ENCODE measurements around the gene POLR1E. TPM values are rescaled to one million over a fixed set of nuclear protein-coding genes. Genes with fewer than 3 reads are reported as not detected.

POLR1E gene
- polyA plus RNA-seq, 1 experiment: 21.6 TPM

DNA sequence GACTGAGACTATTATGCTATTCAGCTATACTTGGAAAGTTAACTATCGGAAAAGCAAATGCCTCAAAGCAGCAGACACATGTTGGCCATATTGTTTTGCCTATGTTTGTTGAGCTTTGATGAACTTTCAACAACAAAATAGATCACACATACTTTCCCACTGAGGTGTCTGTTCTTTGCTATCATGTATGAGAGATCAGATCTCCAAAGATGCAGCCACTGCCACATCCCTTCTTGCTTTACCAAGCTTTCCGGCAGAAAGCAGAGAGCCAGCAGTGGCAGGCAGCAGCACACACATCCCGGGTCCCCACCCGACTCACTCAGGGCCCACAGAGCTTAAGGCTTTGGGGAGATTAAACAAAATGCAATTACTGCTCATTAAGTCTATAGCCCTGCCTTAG, 39.3 kb upstream of the POLR1E start:
- POLR2A ChIA-PET: no interaction called here
- CTCF ChIA-PET: interaction anchor here (0.5 kb wide), 1 partner anchor 585 kb away, joined by 3 read pairs; no protein-coding TSS in a partner anchor
- no peak for DNase-seq (ENCODE audit: low read depth)

GRCh38 chr9:37447111-37447510, 38.6 kb upstream of the POLR1E start:
- ChIA-PET POLR2A (no interaction called here), CTCF (interaction anchor here (0.5 kb wide), 1 partner anchor 585 kb away, joined by 3 read pairs; no protein-coding TSS in a partner anchor)
- no peaks in the 10 kb centered on the region for H3K27me3 ChIP-seq (ENCODE audit: control insufficient read depth, insufficient read depth, low read length)
- no peak overlapping the region for H3K4me3 ChIP-seq (ENCODE audit: low read depth, low read length)
- no peak for DNase-seq (ENCODE audit: low read depth)
- H3K36me3 ChIP-seq (ENCODE audit: control insufficient read depth, insufficient read depth, low read length): peaks cover 3% of the 10 kb centered on the region
- TF ChIP-seq, protein P1, sequence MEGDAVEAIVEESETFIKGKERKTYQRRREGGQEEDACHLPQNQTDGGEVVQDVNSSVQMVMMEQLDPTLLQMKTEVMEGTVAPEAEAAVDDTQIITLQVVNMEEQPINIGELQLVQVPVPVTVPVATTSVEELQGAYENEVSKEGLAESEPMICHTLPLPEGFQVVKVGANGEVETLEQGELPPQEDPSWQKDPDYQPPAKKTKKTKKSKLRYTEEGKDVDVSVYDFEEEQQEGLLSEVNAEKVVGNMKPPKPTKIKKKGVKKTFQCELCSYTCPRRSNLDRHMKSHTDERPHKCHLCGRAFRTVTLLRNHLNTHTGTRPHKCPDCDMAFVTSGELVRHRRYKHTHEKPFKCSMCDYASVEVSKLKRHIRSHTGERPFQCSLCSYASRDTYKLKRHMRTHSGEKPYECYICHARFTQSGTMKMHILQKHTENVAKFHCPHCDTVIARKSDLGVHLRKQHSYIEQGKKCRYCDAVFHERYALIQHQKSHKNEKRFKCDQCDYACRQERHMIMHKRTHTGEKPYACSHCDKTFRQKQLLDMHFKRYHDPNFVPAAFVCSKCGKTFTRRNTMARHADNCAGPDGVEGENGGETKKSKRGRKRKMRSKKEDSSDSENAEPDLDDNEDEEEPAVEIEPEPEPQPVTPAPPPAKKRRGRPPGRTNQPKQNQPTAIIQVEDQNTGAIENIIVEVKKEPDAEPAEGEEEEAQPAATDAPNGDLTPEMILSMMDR (IDR thresholded peaks at IDR 0.05; ENCODE audit: insufficient read depth, low read depth, low read length): no peak

More for the DNA sequence above, 39.3 kb upstream of the POLR1E start:
- peaks cover 7% of the 10 kb centered on the region for H3K36me3 ChIP-seq (ENCODE audit: control insufficient read depth, insufficient read depth, low read length)
- TF ChIP-seq, protein P1 (IDR thresholded peaks at IDR 0.05; ENCODE audit: insufficient read depth, low read depth, low read length): no peak
- no peak overlapping the region for H3K4me3 ChIP-seq (ENCODE audit: low read depth, low read length)
- no peaks in the 10 kb centered on the region for H3K27me3 ChIP-seq (ENCODE audit: control insufficient read depth, insufficient read depth, low read length)

DNA sequence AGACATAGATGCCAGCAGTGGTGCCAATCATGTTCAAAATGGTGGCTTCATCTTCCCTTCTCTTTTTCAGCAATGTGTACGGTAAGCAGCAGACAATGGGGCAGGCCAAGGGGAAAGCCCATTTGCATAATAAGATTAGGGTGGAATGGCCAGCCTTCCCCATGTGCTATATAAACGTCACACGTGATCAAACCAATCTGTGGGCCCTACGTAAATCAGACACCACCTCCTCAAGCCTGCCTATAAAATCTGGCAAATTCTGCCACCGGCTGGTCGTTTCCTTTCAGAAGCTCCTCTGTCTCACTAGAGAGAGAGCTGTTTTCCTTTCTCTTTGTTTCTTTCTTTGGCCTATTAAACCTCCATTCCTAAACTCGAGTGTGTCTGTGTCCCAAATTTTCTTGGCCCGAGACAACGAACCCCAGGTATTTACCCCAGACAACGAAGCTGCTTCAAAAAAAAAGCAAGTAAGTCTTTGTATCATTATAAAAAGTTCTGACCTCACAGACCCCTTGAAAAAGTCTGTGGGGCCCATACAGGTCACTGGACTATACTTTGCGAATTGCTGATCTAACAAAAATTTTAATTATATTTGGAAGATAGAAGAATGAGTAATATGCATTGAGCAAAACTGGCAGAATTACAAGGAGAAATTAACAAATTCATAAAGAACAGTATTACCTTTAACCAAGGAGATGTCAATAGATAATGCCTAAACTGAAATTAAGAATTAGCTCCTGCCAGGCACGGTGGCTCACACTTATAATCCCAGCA, 35.7 kb upstream of the POLR1E start:
- TF ChIP-seq, protein P1 (IDR thresholded peaks at IDR 0.05; ENCODE audit: insufficient read depth, low read depth, low read length): no peak
- no peak for DNase-seq (ENCODE audit: low read depth)
- no peak overlapping the region for H3K4me3 ChIP-seq (ENCODE audit: low read depth, low read length)
- peaks cover 2% of the 10 kb centered on the region for H3K36me3 ChIP-seq (ENCODE audit: control insufficient read depth, insufficient read depth, low read length)
- ChIA-PET POLR2A (no interaction called here), CTCF (interaction anchor here (0.6 to 1.1 kb wide), 3 partner anchors 11 to 35 kb away, joined by 3 read pairs; partner anchors contain the start of gene GRHPR)
- no peaks in the 10 kb centered on the region for H3K27me3 ChIP-seq (ENCODE audit: control insufficient read depth, insufficient read depth, low read length)

GRCh38 chr9:37451628-37452027, 34.1 kb upstream of the POLR1E start:
- CTCF ChIA-PET: no interaction called here
- no peak for DNase-seq (ENCODE audit: low read depth)
- H3K4me3 ChIP-seq (ENCODE audit: low read depth, low read length): no peak overlapping the region
- POLR2A ChIA-PET: no interaction called here
- H3K27me3 ChIP-seq (ENCODE audit: control insufficient read depth, insufficient read depth, low read length): no peaks in the 10 kb centered on the region
- H3K36me3 ChIP-seq (ENCODE audit: control insufficient read depth, insufficient read depth, low read length): peaks cover 2% of the 10 kb centered on the region
- TF ChIP-seq, protein P1 (IDR thresholded peaks at IDR 0.05; ENCODE audit: insufficient read depth, low read depth, low read length): no peak

DNA sequence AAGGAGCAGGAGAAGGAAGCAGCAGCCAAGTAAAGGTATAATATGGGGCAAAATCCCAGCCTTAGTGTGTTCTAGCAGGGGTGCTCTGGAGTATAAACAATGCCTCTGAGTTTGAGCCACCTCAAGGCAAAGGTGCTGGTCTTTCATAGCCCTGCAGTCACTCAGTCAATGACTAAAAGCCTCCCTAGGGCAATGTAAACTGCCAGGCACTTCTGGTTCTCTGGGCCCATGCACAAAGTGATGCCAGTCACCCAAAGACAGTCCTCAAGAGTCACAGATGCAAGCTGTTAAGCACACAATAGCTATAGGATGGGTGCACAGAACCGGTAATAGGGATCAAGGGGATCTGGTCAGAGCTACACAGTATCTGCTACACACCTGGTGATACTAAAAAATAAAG, 33.1 kb upstream of the POLR1E start:
- ChIA-PET CTCF (no interaction called here), POLR2A (no interaction called here)
- DNase-seq (ENCODE audit: low read depth): no peak
- TF ChIP-seq, protein P1 (IDR thresholded peaks at IDR 0.05; ENCODE audit: insufficient read depth, low read depth, low read length): no peak
- Histone ChIP-seq H3K36me3 (ENCODE audit: control insufficient read depth, insufficient read depth, low read length) (peaks cover 2% of the 10 kb centered on the region), H3K4me3 (ENCODE audit: low read depth, low read length) (no peak overlapping the region), H3K27me3 (ENCODE audit: control insufficient read depth, insufficient read depth, low read length) (no peaks in the 10 kb centered on the region)
